ENCODE results near the gene SAPCD1.
"Not testable (repeated sequence)": the region's sequence is repeated elsewhere in the genome, so short reads cannot be mapped to it uniquely, and the experiment has no call there.

DNA sequence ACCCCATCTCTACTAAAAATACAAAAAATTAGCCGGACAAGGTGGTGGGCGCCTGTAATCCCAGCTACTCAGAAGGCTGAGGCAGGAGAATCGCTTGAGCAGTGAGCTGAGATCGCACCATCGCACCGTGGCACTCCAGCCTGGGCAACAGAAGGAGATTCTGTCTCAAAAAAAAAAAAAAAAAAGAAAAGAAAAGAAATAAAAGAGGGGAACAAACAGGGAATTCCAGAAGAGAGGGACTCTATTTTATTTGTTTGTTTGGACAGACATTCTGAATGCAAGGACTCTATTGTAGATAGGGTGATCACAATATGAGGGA is 31.4 kb downstream of the SAPCD1 start:
- TF ChIP-seq, protein P1, sequence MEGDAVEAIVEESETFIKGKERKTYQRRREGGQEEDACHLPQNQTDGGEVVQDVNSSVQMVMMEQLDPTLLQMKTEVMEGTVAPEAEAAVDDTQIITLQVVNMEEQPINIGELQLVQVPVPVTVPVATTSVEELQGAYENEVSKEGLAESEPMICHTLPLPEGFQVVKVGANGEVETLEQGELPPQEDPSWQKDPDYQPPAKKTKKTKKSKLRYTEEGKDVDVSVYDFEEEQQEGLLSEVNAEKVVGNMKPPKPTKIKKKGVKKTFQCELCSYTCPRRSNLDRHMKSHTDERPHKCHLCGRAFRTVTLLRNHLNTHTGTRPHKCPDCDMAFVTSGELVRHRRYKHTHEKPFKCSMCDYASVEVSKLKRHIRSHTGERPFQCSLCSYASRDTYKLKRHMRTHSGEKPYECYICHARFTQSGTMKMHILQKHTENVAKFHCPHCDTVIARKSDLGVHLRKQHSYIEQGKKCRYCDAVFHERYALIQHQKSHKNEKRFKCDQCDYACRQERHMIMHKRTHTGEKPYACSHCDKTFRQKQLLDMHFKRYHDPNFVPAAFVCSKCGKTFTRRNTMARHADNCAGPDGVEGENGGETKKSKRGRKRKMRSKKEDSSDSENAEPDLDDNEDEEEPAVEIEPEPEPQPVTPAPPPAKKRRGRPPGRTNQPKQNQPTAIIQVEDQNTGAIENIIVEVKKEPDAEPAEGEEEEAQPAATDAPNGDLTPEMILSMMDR (IDR thresholded peaks at IDR 0.05 in 8 of 11, conservative IDR thresholded peaks at IDR 0.05 in 3 of 11), result not testable (repeated sequence)
- not testable (repeated sequence) for TF ChIP-seq POLR2AphosphoS5 (IDR thresholded peaks at IDR 0.05)
